NCI-H460 (cell line): ENCODE results near the gene SLC23A2. TPM values are rescaled to one million over a fixed set of nuclear protein-coding genes. Genes with fewer than 3 reads are reported as not detected.
"Not testable (repeated sequence)": the region's sequence is repeated elsewhere in the genome, so short reads cannot be mapped to it uniquely, and the experiment has no call there.

ENCODE experiments used
- DNase-seq: peaks from one replicate; pipeline ENCODE4 v3.0.0-alpha.2; 2016; ENCODE audit warnings: low read depth; ENCODE audit errors: extremely low read depth
- total RNA-seq: library from RNA; depleted of rRNA; stranded (reverse); fragments of >200 nt; shearing (Covaris generic); gene quantifications from 2 replicates; pipeline ENCODE4 v1.2.3, GENCODE V29; 2014

The SLC23A2 gene
- total RNA-seq, 1 experiment from 2014 or later = 20.5 TPM

DNA sequence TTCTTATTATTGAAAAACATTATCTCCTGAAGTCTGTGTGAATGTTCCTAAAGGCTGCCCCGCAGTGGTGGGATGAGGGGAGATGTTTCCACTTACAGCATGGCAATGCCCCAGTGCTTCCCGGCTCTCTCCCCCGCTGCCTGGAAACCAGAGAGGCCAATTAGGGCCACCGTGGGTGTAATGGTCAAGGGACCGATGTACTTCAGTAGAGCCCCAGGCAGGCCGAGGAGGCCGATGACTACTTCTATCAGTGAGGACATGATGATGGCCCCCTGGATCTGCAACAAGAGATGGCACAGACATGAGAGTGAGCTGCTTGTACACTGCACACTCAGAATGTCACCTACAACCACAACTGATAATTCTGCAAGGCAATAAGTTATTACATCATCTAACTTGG is 117.8 kb downstream of the SLC23A2 start:
- DNase-seq = no peak

DNA sequence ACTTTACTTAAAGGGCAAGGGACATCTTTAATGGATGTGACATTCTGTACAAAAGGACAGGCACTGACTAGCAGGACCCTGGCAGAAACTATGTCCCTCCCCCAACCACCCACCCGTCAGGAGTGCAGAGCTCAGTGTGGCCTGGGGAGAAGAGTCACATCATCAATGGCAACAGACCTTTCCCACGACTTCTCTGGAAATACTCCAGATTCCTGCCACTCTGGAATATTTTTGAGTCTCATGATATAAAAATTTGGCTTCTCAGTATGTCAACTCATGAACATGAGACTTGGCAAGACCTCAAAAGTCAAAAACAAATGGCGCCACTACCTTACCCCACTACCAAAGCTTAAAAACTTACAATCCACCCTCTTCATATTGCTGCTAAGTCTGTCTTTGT is 118.3 kb downstream of the SLC23A2 start:
- DNase-seq = no peak

DNA sequence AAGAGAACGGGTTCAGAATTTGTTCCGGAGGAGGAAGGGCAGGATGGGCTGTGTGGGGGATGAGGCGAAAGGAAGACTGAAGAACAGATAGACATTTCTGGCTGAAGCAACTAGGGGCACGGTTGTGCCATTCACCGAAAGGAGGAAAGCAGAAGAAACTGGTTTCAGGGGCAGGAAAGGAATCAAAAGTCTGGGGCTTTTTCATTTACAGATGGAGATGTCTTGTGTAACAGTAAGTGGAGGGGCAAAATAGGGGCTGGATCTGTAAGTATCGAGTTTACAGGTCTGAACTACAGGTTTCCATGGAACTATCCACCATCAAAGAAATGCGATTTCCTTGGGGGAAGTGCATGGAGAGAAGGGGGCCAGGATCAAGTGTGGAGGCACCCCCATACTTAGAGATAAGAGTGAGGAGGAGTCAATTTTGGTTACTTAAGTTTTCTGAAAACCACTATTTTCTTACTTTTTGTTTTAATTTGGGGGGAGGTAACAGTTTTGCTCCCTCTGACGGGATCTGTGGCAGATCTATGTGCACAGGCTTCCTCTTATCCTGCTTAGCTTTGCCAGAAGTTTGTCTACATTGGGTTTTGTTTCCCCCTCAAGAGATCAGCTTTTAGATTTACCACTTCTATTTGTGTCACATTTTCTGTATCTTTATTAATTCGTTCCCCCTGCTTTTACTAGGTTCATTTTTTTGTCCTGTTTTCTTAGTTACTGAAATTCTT is 120.1 kb downstream of the SLC23A2 start:
- no peak for DNase-seq

DNA sequence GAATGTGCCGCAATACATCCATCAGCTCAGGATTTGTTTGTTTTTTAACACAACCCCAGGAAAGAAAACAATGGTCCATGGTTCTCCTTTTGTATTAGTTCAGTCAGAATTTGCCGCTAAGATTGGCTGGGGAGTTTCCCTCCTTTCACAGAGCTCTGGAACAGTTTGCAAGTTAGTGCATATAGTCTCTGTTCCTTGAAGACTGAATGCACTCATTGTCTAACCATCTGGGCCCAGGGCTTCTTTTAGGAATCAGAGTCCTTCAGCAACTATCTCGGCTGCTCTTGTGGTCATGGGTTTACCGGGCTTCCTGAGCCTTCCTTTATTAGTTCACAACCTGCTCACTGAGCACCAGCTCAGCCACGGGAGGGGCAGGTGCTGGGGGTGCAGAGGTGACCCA is 121.3 kb downstream of the SLC23A2 start:
- DNase-seq = no peak

DNA sequence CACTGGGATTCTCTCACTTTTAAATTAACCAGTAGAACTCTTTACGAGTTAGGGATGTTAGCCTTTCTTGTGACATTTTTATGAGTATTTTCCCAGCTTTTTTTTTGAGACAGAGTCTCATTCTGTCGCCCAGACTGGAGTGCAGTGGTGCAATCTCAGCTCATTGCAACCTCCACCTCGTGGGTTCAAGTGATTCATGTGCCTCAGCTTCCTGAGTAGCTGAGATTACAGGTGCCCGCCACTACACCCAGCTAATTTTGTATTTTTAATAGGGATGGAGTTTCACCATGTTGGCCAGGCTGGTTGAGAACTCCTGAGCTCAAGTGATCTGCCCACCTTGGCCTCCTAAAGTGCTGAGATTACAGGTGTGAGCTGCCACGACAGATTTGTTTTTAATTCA is 123.2 kb downstream of the SLC23A2 start:
- DNase-seq = not testable (repeated sequence)

DNA sequence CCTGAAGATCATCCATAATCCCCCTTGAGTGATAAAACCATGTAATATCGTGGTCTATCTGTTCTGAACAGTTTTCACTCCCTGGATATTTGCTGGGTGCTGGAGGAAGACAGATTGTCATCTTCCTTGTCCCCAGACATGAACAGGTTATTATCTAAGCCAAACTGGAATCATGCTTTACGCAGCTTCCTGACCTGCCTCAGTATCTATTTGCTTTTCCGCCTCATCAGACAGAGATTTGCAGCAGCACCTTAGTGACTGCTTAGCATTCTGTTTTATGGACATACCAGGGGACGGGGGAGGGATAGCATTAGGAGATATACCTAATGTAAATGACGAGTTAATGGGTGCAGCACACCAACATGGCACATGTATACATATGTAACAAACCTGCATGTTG is 124.6 kb downstream of the SLC23A2 start:
- DNase-seq = no peak

DNA sequence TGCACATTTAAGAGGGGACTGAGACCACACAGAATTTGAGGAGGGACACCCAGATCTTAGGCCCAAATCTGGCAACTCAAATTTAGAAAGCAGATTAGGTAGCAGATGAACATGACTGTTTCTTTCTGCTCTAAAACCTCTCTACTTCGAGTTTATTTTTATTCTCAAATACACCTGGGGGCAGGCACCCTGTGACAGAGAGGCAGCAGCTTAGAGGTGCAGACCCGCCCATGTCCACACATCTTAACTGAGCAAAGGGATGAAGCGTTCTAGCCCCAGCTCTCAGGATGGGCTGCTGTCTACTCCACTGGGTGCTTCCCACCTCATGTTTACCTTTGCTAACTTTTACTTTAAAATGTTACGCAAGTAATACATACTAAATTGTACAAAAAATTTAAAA is 125.0 kb downstream of the SLC23A2 start:
- DNase-seq = no peak

DNA sequence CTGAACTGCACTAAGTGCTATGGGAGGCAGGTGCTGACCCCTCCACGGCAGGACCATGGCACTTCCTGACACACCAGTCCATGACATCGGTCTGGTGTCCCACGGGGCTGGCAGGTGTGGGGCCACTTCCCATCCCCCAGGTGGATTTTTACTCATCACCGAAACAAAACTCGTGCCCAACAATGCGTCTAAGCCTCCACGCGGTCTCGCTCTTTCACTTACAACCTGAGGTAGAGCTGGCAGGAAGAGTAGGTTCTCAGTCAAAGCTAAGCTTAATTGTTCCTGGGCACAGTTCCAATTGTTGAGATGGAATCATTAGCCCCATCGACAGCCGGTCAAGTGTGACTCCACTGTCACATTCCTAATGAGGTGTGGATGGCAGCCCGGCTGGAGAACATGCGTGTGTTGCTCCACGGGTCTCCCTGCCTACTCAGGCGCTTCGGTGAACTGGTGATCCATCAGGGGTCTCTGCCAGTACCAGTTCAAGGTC is 125.7 kb downstream of the SLC23A2 start:
- no peak for DNase-seq

DNA sequence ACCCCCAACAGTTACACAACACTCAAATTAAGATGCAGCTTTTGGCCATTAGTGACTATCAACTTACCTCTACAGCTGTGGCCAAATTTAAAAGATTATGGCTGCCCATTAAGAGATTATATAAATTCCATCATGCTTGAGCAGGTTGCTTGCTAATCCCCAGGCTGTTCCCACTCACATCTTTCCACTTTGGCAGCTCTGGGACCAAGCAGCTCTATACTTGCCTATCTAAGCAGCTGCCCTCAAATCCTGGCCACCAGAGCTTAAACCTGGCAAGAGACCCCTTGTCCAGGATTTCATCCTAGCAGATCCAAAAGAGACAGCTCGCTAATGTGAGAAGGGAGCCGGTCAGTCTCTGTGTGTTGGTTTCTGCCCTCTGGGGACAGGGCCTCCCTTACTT is 127.9 kb downstream of the SLC23A2 start:
- no peak for DNase-seq

DNA sequence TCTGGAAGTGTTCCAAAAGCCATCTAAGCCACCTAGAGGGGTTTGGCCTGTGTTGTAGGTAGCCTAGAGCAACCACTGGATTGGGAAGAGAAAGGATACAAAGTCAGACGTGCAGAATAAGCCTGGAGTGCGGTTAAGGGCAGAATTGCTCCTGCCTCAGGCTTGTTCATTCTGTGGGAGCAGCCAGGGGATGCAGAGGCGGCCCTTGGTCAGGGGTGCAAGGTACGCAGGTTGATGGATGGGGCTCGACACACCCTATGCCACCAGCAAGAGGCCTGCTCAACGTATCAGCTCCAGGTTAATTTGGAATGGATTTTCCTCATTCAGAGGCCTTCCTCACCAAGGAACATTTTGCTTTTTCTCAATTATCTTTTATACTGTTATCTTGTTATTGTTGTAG is 129.8 kb downstream of the SLC23A2 start:
- no peak for DNase-seq

DNA sequence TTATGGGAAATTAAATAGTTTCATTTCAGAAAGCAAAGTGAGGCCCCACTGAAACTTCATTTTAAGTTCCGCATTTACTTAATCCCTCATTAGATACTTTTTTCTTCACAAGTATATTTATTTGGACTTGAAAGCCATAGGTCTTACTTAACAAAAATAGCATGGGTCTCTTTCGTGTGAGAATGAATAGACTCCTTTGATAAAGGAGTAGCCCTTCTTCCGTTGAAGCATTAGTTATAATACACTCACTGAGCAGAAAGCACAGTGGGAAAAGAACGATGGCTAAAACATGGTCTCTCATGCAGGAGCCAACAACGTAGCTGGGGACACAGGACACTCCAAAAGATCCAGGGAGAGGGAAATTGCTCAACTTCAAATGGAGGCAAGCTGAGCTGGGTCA is 130.4 kb downstream of the SLC23A2 start:
- no peak for DNase-seq

DNA sequence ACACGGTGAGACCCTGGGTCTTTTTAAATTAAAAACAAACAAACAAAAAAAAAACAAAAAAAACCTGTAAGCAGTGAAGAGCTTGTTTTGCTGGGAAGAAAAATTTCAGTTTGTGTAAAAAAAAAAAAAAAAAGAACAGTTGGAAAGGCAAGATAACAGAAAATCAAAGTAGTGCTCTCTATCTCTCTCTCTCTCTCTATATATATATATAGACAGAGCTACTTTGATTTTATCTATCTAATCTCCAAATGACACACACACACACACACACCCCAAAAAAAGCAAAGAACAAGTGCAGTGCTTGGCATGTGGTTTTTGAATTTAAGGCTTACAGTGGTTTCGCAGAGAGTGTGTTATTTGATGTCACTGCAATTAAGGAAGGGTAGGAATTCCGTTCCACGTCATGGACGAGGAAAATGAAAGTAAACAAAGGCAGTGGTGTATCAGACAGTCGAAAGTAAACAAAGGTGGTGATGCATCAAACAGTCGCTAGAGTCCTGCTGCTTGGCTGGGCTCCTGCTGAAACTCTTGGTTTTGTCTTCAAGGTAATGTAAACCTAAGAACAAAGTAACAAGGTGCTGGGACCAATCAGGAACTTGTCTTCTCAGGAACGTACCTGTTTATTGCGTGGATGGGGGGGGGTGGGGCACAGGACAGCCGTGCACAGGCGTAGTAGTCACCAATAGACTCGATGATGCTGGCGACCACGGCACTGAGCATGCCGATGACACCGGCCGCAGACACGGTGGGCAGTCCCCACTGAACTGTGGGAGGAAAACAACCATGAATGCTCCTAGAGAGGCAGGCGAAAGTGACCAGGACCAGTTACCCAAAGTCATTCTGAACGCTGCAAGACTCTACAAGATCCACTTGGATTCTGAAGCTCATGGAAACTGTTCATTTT is 131.8 kb downstream of the SLC23A2 start:
- peak; percentile 58 for DNase-seq

DNA sequence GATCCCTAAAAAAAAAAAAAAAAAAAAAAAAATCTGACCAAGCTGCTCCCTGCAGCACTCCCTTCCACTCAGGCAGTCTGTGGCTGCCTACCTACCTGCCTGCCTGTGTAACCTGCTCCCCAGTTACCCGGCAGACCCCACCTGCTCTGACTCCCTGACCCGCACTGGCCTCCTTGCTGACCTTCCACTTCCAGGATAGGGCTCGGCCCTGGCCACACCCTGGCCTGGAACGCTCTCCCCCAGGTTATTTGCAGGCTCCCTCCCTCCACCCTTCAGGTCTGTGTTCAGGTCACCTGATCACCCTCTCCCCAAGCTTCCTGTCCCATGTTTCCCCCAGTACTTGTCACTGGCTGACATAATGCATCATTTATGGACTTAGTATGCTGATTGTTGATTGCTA is 134.3 kb downstream of the SLC23A2 start:
- DNase-seq = no peak

DNA sequence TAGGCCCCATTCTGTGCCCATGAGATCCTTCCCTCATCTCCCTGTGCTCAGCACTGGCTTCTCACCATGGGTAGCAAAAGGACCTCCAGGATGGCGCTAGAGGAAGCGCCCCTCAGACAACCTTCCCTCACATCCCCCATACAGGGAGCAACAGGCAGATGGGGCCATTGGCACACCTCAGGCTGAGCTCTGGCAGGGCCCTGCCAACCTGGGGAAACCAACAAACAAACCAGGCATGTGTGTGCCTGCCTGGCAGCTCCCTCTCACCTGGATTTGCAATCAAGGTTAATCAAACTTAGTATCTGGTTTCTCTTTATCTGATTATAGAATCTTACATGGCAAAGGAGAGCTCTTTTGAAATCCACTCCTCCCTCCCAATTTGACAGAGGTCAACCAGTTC is 134.9 kb downstream of the SLC23A2 start:
- DNase-seq = no peak

DNA sequence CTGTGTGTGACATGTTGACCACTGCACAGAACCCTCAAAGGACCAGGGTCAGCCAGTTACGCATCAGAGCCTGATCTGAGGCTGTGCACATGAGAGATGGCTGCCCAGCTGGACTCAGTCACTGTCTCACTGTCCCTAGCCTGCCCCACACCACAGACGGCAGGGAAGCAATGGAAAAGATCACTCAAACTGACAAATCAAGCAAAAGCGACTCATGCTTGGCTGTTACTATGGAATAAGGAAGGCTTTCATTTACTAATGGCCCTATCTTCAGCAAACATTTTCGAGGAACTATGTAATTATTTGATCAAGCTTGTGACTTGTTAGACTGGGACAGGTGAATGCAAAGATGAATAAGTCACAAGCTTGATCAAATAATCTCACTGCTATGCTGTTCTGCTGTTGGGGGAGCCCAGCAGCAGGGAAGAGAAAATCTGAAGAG is 137.0 kb downstream of the SLC23A2 start:
- DNase-seq = no peak

DNA sequence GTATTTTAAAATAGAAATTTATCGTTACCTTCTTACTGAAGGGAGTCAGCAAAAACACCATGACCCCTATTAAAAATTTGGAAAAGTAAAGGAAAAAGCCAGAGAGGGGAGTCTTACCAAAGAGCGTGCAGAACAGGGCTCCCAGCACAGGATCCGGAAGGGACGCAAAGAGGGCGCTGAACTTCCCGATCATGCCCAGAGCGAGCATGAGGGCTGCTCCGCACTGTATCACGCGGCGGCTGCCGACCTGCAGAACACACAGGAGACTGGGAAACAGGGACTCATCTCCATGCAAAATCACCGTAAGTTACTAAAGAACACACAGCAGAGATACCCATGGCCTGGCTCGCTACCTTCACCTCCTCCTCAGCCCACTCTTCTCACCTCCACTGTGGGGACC is 138.6 kb downstream of the SLC23A2 start:
- DNase-seq = no peak

DNA sequence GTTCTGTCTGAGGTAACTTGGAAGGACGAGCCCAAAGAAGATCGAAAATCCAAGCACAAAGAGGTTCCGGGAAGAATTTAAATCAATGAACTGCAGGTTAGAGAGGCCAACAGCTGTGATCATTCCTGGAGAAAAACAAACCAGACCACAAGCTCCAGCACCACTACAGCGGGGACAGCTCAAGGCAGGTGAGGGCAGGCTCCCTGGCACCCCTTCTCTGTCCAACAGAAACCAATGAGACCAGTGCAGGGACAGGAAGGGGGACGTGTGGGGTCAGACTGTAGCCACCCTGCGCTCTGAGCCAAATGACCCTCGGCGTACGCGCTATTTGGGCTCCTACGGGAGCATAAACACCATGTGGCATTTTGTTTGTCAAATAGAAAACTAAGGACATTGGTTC is 139.3 kb downstream of the SLC23A2 start:
- DNase-seq = no peak

DNA sequence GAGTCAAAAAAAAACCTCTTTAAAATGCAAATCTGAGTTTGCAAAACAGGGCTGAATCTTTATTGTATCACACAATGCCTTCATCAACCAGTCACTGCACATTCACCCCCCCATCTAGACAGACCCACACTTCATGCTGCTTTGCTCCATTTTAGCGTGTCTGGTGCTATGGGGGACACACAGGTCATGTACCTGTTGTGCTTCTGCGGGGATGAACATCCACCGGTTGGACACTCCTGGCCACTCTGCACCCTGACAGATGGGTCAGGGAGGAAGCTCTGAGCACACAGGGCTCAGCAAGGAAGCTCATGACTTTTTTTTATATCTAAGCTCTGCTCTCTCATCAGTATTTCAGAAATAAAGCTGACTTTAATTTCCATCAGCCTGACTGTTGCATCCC is 143.3 kb downstream of the SLC23A2 start:
- no peak for DNase-seq

DNA sequence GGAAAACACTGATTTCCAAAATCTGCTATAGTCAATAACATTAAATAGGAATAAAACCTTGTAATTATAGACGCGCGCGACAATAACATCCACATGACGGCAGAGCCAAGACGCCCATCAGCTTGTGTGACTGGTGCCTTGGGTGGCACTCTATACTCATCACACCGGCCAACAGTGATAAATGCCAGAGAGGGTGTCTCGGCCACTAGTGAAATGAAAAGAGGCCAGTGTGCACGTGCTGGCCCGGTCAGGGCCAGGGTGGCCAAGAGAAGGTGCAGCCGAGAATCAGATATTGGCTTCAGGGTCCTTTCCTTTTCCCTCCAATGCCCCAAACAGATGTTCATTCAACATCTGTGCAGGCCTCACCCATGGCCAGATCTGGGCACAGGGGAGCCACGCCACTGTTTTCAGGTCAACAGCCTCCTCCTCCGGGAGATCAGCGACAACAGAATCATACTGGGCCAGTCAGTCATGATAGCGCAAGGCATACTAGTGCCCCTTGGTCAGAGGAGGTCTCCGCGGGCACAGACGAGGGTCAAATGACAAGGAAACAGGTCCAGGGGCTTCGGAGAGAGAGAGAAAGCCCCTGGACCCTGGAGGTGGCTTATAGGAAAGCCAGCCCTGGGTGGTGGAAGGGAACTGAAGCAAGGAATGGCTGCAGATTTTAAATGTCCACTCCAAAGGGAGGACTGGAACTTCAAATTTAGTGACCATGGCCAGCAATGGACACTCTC is 145.1 kb downstream of the SLC23A2 start:
- no peak for DNase-seq

DNA sequence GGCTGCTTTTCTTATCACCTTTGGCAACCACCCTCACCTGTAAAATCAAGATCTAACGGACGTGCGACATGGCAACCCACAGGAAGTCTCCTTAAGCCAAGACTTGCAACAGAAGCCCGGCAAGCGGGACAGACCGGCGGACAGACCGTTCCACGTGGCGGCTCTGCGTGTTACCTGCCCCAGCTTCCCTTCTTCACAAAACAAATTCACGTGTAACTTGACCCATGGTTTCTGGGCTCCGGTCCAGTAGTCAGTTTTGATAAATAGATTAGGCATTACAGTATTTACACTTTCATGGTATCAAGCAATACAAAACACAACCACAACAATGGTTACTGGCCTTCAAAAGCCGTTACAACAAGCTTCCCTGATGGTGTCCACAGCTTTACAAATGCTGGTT is 145.8 kb downstream of the SLC23A2 start:
- DNase-seq = no peak

DNA sequence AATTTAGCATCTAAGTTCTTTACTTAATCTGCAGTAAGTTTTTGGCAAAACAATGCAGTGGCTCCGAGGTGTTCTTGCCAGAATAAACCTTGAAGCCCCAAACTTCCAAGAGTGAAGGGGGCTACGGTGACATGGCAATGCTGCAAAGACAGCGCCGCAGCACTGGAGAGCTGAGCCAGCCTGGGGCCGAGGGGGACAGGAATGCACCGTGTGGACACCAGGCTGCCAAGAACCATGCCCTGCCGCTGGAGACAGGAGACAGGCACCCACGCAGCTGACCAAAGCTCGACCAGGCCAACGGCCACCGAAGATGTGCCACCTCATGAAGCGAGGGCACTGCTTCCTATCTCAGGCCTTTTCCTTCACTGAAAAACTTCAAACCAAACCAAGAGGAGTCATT is 146.2 kb downstream of the SLC23A2 start:
- DNase-seq = no peak
